Measurements from ENCODE around the gene FOLR1.
"Not testable (repeated sequence)": the region's sequence is repeated elsewhere in the genome, so short reads cannot be mapped to it uniquely, and the experiment has no call there.

Gene FOLR1

GRCh38 chr11:72191961-72192381 lies at the start of gene FOLR1:
Gene FOLR1 (plus strand): TSS chr11:72192140. CDS start chr11:72192174, 34 bp downstream.
- no peaks in the 10 kb centered on the region for H3K79me2 ChIP-seq (ENCODE audit: insufficient read depth, low read length)

GRCh38 chr11:72142543-72142942 lies 49.4 kb upstream of the FOLR1 start:
- not testable (repeated sequence) for H3K79me2 ChIP-seq (ENCODE audit: insufficient read depth, low read length); H3K27ac ChIP-seq (ENCODE audit: low read depth, low read length, poor library complexity, severe bottlenecking); H3K27me3 ChIP-seq (ENCODE audit: insufficient read depth, low read length); H3F3A ChIP-seq (ENCODE audit: insufficient read depth, low read length); H3K9me2 ChIP-seq (ENCODE audit: low read depth, low read length); H3K36me3 ChIP-seq (ENCODE audit: insufficient read depth, low read length); H2AFZ ChIP-seq (ENCODE audit: low read length); H3K4me3 ChIP-seq (ENCODE audit: low read depth, low read length, poor library complexity, severe bottlenecking); H3K4me1 ChIP-seq (ENCODE audit: insufficient read depth, low read length, severe bottlenecking); H3K9me3 ChIP-seq (ENCODE audit: low read length); H3K4me2 ChIP-seq (ENCODE audit: low read length); H3K9ac ChIP-seq (ENCODE audit: low read length); H4K20me1 ChIP-seq (ENCODE audit: insufficient read depth, low read length)

More at GRCh38 chr11:72191961-72192381, at the start of gene FOLR1:
- Histone ChIP-seq H3K27ac (ENCODE audit: low read depth, low read length, poor library complexity, severe bottlenecking) (no peak within 1 kb of the TSS), H4K20me1 (ENCODE audit: insufficient read depth, low read length) (no peaks in the 10 kb centered on the region), H3K9ac (ENCODE audit: low read length) (no peak within 1 kb of the TSS), H3K9me2 (ENCODE audit: low read depth, low read length) (no peaks in the 10 kb centered on the region), H3K4me1 (ENCODE audit: insufficient read depth, low read length, severe bottlenecking) (no peaks in the 10 kb centered on the region), H3K36me3 (ENCODE audit: insufficient read depth, low read length) (no peaks in the 10 kb centered on the region), H3K9me3 (ENCODE audit: low read length) (no peaks in the 10 kb centered on the region), H2AFZ (ENCODE audit: low read length) (no peak within 1 kb of the TSS), H3K27me3 (ENCODE audit: insufficient read depth, low read length) (no peaks in the 10 kb centered on the region), H3F3A (ENCODE audit: insufficient read depth, low read length) (no peaks in the 10 kb centered on the region), H3K4me2 (ENCODE audit: low read length) (no peak within 1 kb of the TSS), H3K4me3 (ENCODE audit: low read depth, low read length, poor library complexity, severe bottlenecking) (no peak within 1 kb of the TSS)
- TF ChIP-seq EZH2 (IDR thresholded peaks at IDR 0.05; ENCODE audit: borderline replicate concordance, low read length): no peak
- TF ChIP-seq, protein P1, sequence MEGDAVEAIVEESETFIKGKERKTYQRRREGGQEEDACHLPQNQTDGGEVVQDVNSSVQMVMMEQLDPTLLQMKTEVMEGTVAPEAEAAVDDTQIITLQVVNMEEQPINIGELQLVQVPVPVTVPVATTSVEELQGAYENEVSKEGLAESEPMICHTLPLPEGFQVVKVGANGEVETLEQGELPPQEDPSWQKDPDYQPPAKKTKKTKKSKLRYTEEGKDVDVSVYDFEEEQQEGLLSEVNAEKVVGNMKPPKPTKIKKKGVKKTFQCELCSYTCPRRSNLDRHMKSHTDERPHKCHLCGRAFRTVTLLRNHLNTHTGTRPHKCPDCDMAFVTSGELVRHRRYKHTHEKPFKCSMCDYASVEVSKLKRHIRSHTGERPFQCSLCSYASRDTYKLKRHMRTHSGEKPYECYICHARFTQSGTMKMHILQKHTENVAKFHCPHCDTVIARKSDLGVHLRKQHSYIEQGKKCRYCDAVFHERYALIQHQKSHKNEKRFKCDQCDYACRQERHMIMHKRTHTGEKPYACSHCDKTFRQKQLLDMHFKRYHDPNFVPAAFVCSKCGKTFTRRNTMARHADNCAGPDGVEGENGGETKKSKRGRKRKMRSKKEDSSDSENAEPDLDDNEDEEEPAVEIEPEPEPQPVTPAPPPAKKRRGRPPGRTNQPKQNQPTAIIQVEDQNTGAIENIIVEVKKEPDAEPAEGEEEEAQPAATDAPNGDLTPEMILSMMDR (IDR thresholded peaks at IDR 0.05; ENCODE audit: low read length): no peak

GRCh38 chr11:72144807-72145565 lies 47.0 kb upstream of the FOLR1 start:
- H3K4me2 ChIP-seq (ENCODE audit: low read length): no peak overlapping the region
- H3K27ac ChIP-seq (ENCODE audit: low read depth, low read length, poor library complexity, severe bottlenecking): no peak overlapping the region
- H3K9me2 ChIP-seq (ENCODE audit: low read depth, low read length): no peaks in the 10 kb centered on the region
- no peak overlapping the region for H2AFZ ChIP-seq (ENCODE audit: low read length)
- TF ChIP-seq, protein P1 (IDR thresholded peaks at IDR 0.05; ENCODE audit: low read length): no peak
- no peak for TF ChIP-seq EZH2 (IDR thresholded peaks at IDR 0.05; ENCODE audit: borderline replicate concordance, low read length)
- H3K9me3 ChIP-seq (ENCODE audit: low read length): no peaks in the 10 kb centered on the region
- H3K4me1 ChIP-seq (ENCODE audit: insufficient read depth, low read length, severe bottlenecking): no peaks in the 10 kb centered on the region
- no peak overlapping the region for H3K9ac ChIP-seq (ENCODE audit: low read length)
- H3F3A ChIP-seq (ENCODE audit: insufficient read depth, low read length): no peaks in the 10 kb centered on the region
- no peaks in the 10 kb centered on the region for H3K79me2 ChIP-seq (ENCODE audit: insufficient read depth, low read length)
- no peaks in the 10 kb centered on the region for H3K27me3 ChIP-seq (ENCODE audit: insufficient read depth, low read length)
- H4K20me1 ChIP-seq (ENCODE audit: insufficient read depth, low read length): no peaks in the 10 kb centered on the region
- no peak overlapping the region for H3K4me3 ChIP-seq (ENCODE audit: low read depth, low read length, poor library complexity, severe bottlenecking)
- no peaks in the 10 kb centered on the region for H3K36me3 ChIP-seq (ENCODE audit: insufficient read depth, low read length)

DNA sequence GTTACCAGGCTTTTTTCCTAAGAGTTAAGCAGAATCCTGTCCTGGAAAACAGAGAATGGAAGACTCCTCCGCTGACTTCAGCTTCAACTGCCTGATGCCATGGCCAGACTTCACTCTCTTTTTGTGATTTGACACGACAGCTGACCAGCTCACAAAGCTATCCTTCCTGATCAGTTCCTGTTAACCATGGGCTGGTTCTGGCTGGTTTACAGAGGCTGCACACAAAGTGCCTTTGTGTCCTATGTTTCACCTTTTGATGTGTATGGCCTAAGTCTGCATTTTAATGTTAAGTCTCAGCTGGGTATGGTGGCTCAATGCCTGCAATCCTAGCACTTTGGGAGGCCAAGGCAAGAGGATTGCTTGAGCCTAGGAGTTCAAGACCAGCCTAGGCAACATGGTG lies 45.3 kb upstream of the FOLR1 start:
- TF ChIP-seq, protein P1 (IDR thresholded peaks at IDR 0.05; ENCODE audit: low read length): no peak
- TF ChIP-seq EZH2 (IDR thresholded peaks at IDR 0.05; ENCODE audit: borderline replicate concordance, low read length): no peak
- H3K27me3 ChIP-seq (ENCODE audit: insufficient read depth, low read length): no peaks in the 10 kb centered on the region
- H3F3A ChIP-seq (ENCODE audit: insufficient read depth, low read length): no peaks in the 10 kb centered on the region
- no peaks in the 10 kb centered on the region for H3K36me3 ChIP-seq (ENCODE audit: insufficient read depth, low read length)
- H3K4me2 ChIP-seq (ENCODE audit: low read length): no peak overlapping the region
- no peak overlapping the region for H3K9ac ChIP-seq (ENCODE audit: low read length)
- no peak overlapping the region for H3K4me3 ChIP-seq (ENCODE audit: low read depth, low read length, poor library complexity, severe bottlenecking)
- no peak overlapping the region for H2AFZ ChIP-seq (ENCODE audit: low read length)
- no peaks in the 10 kb centered on the region for H3K79me2 ChIP-seq (ENCODE audit: insufficient read depth, low read length)
- H4K20me1 ChIP-seq (ENCODE audit: insufficient read depth, low read length): no peaks in the 10 kb centered on the region
- no peak overlapping the region for H3K27ac ChIP-seq (ENCODE audit: low read depth, low read length, poor library complexity, severe bottlenecking)
- no peaks in the 10 kb centered on the region for H3K4me1 ChIP-seq (ENCODE audit: insufficient read depth, low read length, severe bottlenecking)
- no peaks in the 10 kb centered on the region for H3K9me3 ChIP-seq (ENCODE audit: low read length)
- H3K9me2 ChIP-seq (ENCODE audit: low read depth, low read length): no peaks in the 10 kb centered on the region
